Nephron progenitor cell (in vitro differentiated cells): Measurements from ENCODE around the gene SIGLEC8.

Experiments
- DNase-seq: peaks from one replicate; pipeline ENCODE4 v3.0.0; 2021
- H3K27ac Mint-ChIP-seq: 2 replicates; pipeline ENCODE4 v1.8.0; 2021; ENCODE audit warnings: mild to moderate bottlenecking, moderate library complexity, mixed read lengths
- H3K27me3 Mint-ChIP-seq: 2 replicates; pipeline ENCODE4 v1.8.0; 2021; ENCODE audit warnings: mild to moderate bottlenecking, low read depth, mixed read lengths; ENCODE audit not compliant: poor library complexity
- H3K36me3 Mint-ChIP-seq: 2 replicates; pipeline ENCODE4 v1.8.0; 2021; ENCODE audit warnings: low read depth, mixed read lengths
- H3K4me1 Mint-ChIP-seq: 2 replicates; pipeline ENCODE4 v1.8.0; 2021; ENCODE audit warnings: mixed read lengths
- H3K4me3 Mint-ChIP-seq: 2 replicates; pipeline ENCODE4 v1.8.0; 2021; ENCODE audit warnings: mild to moderate bottlenecking, moderate library complexity, mixed read lengths
- H3K9me3 Mint-ChIP-seq: 2 replicates; pipeline ENCODE4 v1.8.0; 2021; ENCODE audit warnings: mild to moderate bottlenecking, moderate library complexity, mixed read lengths
- TF ChIP-seq, protein P1 (sequence below): fragments of 200-600 bp; sonication (generic); IDR thresholded peaks from 2 replicates; pipeline ENCODE4 v1.5.0; 2021; ENCODE audit warnings: antibody characterized with exemption

The SIGLEC8 gene

GRCh38 chr19:51478381-51479234, 20.4 kb upstream of the SIGLEC8 start, which contains the start of gene CEACAM18:
CEACAM18 (plus strand) TSS chr19:51478539.
- Mint-ChIP-seq H3K27me3 (peaks cover 2% of the 10 kb centered on the region), H3K4me3 (no peak within 1 kb of the TSS), H3K36me3 (no peaks in the 10 kb centered on the region), H3K4me1 (no peaks in the 10 kb centered on the region), H3K9me3 (peaks cover 73% of the 10 kb centered on the region), H3K27ac (no peak within 1 kb of the TSS)
- DNase-seq, result no peak
- TF ChIP-seq, protein P1, sequence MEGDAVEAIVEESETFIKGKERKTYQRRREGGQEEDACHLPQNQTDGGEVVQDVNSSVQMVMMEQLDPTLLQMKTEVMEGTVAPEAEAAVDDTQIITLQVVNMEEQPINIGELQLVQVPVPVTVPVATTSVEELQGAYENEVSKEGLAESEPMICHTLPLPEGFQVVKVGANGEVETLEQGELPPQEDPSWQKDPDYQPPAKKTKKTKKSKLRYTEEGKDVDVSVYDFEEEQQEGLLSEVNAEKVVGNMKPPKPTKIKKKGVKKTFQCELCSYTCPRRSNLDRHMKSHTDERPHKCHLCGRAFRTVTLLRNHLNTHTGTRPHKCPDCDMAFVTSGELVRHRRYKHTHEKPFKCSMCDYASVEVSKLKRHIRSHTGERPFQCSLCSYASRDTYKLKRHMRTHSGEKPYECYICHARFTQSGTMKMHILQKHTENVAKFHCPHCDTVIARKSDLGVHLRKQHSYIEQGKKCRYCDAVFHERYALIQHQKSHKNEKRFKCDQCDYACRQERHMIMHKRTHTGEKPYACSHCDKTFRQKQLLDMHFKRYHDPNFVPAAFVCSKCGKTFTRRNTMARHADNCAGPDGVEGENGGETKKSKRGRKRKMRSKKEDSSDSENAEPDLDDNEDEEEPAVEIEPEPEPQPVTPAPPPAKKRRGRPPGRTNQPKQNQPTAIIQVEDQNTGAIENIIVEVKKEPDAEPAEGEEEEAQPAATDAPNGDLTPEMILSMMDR, result no peak

DNA sequence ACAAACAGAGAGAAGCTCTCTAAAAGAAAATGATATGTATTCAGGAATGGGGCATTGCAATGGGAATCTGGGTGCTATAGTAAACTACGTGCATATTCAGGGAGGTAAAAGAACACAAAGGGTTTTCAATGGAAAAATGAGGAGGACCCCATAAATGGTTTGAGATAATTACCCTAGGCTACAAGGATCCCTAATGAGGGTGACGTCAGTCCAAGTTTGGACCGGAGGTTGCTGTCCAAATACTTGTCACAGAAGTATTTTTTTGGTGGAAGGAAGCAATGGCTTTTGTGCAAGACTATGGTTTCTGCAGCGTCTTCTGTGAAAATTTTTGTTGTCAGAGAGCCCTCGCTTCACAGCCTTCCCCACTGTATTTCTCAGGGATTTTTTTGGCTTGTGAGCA, 19.1 kb upstream of the SIGLEC8 start:
- TF ChIP-seq, protein P1, result no peak
- H3K4me3 Mint-ChIP-seq, result no peak overlapping the region
- H3K4me1 Mint-ChIP-seq, result no peaks in the 10 kb centered on the region
- no peaks in the 10 kb centered on the region for H3K36me3 Mint-ChIP-seq
- H3K27ac Mint-ChIP-seq, result no peak overlapping the region
- peaks cover 2% of the 10 kb centered on the region for H3K27me3 Mint-ChIP-seq
- DNase-seq, result no peak
- H3K9me3 Mint-ChIP-seq, result peaks cover 65% of the 10 kb centered on the region

- no peak for DNase-seq
- Mint-ChIP-seq H3K36me3 (no peaks in the 10 kb centered on the region), H3K4me1 (no peaks in the 10 kb centered on the region), H3K27me3 (peaks cover 2% of the 10 kb centered on the region), H3K9me3 (peaks cover 53% of the 10 kb centered on the region), H3K27ac (no peak overlapping the region), H3K4me3 (no peak overlapping the region)
- TF ChIP-seq, protein P1, result no peak
Observed at GRCh38 chr19:51476164-51476563, 17.9 kb upstream of the SIGLEC8 start.

GRCh38 chr19:51473009-51473707, 14.9 kb upstream of the SIGLEC8 start:
- peak; percentile 77 for DNase-seq
- Mint-ChIP-seq H3K9me3 (peaks cover 34% of the 10 kb centered on the region), H3K4me3 (no peak overlapping the region), H3K27me3 (peaks cover 2% of the 10 kb centered on the region), H3K4me1 (no peaks in the 10 kb centered on the region), H3K27ac (no peak overlapping the region), H3K36me3 (no peaks in the 10 kb centered on the region)
- TF ChIP-seq, protein P1, result peak; percentile 73

GRCh38 chr19:51472607-51473006, 14.4 kb upstream of the SIGLEC8 start:
- H3K4me1 Mint-ChIP-seq, result no peaks in the 10 kb centered on the region
- no peak overlapping the region for H3K27ac Mint-ChIP-seq
- H3K9me3 Mint-ChIP-seq, result peaks cover 30% of the 10 kb centered on the region
- TF ChIP-seq, protein P1, result no peak
- no peak for DNase-seq
- H3K36me3 Mint-ChIP-seq, result no peaks in the 10 kb centered on the region
- peaks cover 2% of the 10 kb centered on the region for H3K27me3 Mint-ChIP-seq
- H3K4me3 Mint-ChIP-seq, result no peak overlapping the region
